K562 (cell line): ENCODE measurements around the gene OR8B8. TPM values are rescaled to one million over a fixed set of nuclear protein-coding genes. Genes with fewer than 3 reads are reported as not detected.

Experiments
- ATAC-seq: fragments of 200-7000 bp; cut with Tn5 transposase; 3 replicates; pipeline ENCODE4 v1.9.1; 2020; ENCODE audit warnings: moderate library complexity
- BruUV-seq: library from RNA; stranded (reverse); fragments of 400-500 nt; replicated peaks from 2 replicates; lab custom pipeline; 2021; lab: Mats Ljungman, UMichigan
- CTCF ChIA-PET: fragments of 300-600 bp; formaldehyde crosslinking; extraction: SDS; loops from one replicate; lab custom pipeline; 2021; ENCODE audit warnings: low intra/inter-chr PET ratio; lab: Yijun Ruan, JAX
- POLR2A ChIA-PET: fragments of 300-600, 350-650 bp; sonication (Branson Sonifier 250); formaldehyde crosslinking; extraction: SDS; loops from one replicate; lab custom pipeline; 2021; ENCODE audit warnings: antibody characterized with exemption, inconsistent platforms; lab: Yijun Ruan, JAX
- DNase-seq, 4 experiments: peaks; one replicate each; pipeline versions ENCODE4 v3.0.0 to v3.0.0-alpha.2; 2011 to 2018; ENCODE audit warnings: low spot score in 3 of 4, mixed read lengths in 3 of 4; ENCODE audit errors: extremely low read depth in 1 of 4
- FAIRE-seq: peaks from 2 replicates; lab custom pipeline; 2011; peaks lifted over from hg19 to GRCh38; lab: Jason Lieb, UNC
- H2AFZ ChIP-seq: 2 replicates; pipeline ENCODE4 v1.6.0; 2011; ENCODE audit warnings: low read depth, low read length, control low read depth, inconsistent platforms
- H3K27ac ChIP-seq: fragments of 200-600 bp; 3 replicates; pipeline ENCODE4 v1.8.0; 2011; ENCODE audit warnings: low read depth, mild to moderate bottlenecking, control low read depth, inconsistent platforms, low read length, moderate library complexity, mixed read lengths; ENCODE audit errors: extremely low read depth
- H3K27me3 ChIP-seq, 2 experiments: fragments of 300-600 bp in 1 of 2; 2 replicates in 1 of 2; 3 replicates in 1 of 2; pipeline versions ENCODE4 v1.6.0 to v1.8.0; 2011; ENCODE audit warnings: inconsistent platforms in 2 of 2, low read length in 2 of 2, mild to moderate bottlenecking in 1 of 2, mixed read lengths in 1 of 2, moderate library complexity in 1 of 2; ENCODE audit not compliant: control insufficient read depth in 2 of 2, insufficient read depth in 2 of 2
- H3K36me3 ChIP-seq: fragments of 300-600 bp; 3 replicates; pipeline ENCODE4 v1.8.0; 2011; ENCODE audit warnings: mild to moderate bottlenecking, low read length, inconsistent platforms; ENCODE audit not compliant: control insufficient read depth, insufficient read depth
- H3K4me1 ChIP-seq, 2 experiments: fragments of 200-600 bp in 1 of 2; replicated peaks in 1 of 2; 2 replicates in 1 of 2; 3 replicates in 1 of 2; pipeline versions ENCODE4 v1.5.1 to v1.8.0; 2011; ENCODE audit warnings: inconsistent platforms in 2 of 2, low read length in 2 of 2, mild to moderate bottlenecking in 1 of 2, mixed read lengths in 1 of 2, moderate library complexity in 1 of 2; ENCODE audit not compliant: control insufficient read depth in 2 of 2, insufficient read depth in 2 of 2
- H3K4me2 ChIP-seq: 2 replicates; pipeline ENCODE4 v1.6.1; 2011; ENCODE audit warnings: low read length, control low read depth, inconsistent platforms, mixed read lengths; ENCODE audit not compliant: insufficient read depth
- H3K4me3 ChIP-seq: fragments of 200-600 bp; sonication (generic), shearing (Covaris generic); 2 replicates; pipeline ENCODE4 v1.5.1; 2016; ENCODE audit warnings: control low read depth, inconsistent platforms
- H3K79me2 ChIP-seq: fragments of 200-600 bp; 3 replicates; pipeline ENCODE4 v1.8.0; 2011; ENCODE audit warnings: low read length, inconsistent platforms; ENCODE audit not compliant: control insufficient read depth, insufficient read depth
- H3K9ac ChIP-seq, 2 experiments: 2 replicates each; pipeline versions ENCODE4 v1.6.0 to v1.6.1; 2011; ENCODE audit warnings: low read depth in 2 of 2, low read length in 2 of 2, control low read depth in 1 of 2, inconsistent platforms in 1 of 2, mild to moderate bottlenecking in 1 of 2, mixed read lengths in 1 of 2; ENCODE audit not compliant: insufficient read depth in 1 of 2
- H3K9me1 ChIP-seq: one replicate; pipeline ENCODE4 v1.6.0; 2011; ENCODE audit warnings: inconsistent platforms, mild to moderate bottlenecking, low read length, moderate library complexity; ENCODE audit not compliant: control insufficient read depth, insufficient read depth
- H3K9me3 ChIP-seq: replicated peaks from 2 replicates; pipeline ENCODE4 v1.5.1; 2011; ENCODE audit warnings: low read depth, low read length, inconsistent platforms; ENCODE audit not compliant: control insufficient read depth, insufficient read depth
- H4K20me1 ChIP-seq: replicated peaks from 2 replicates; pipeline ENCODE4 v1.6.1; 2011; ENCODE audit warnings: low read length, inconsistent platforms, mixed read lengths; ENCODE audit not compliant: control insufficient read depth, insufficient read depth
- CBFA2T2 ChIP-seq: fragments of 450-650 bp; conservative IDR thresholded peaks from 2 replicates; pipeline ENCODE4 v1.6.1; 2017; ENCODE audit warnings: mild to moderate bottlenecking
- DACH1 ChIP-seq: fragments of 450-650 bp; IDR thresholded peaks from 2 replicates; pipeline ENCODE4 v1.6.1; 2018; ENCODE audit not compliant: partially characterized antibody
- ETV5 ChIP-seq: sonication (generic); formaldehyde crosslinking; IDR thresholded peaks from 2 replicates; pipeline ENCODE4 v1.4.0; 2020; ENCODE audit warnings: low read depth, mild to moderate bottlenecking, missing genetic modification reagents
- GATAD2A ChIP-seq: fragments of 450-650 bp; IDR thresholded peaks from 2 replicates; pipeline ENCODE4 v1.6.1; 2017
- NEUROD1 ChIP-seq: fragments of 150-350 bp; IDR thresholded peaks from 2 replicates; pipeline ENCODE4 v1.6.1; 2014; ENCODE audit warnings: borderline replicate concordance, low read length, low read depth; ENCODE audit not compliant: partially characterized antibody
- NRF1 ChIP-seq, 2 experiments: fragments of 450-650 bp; IDR thresholded peaks in 1 of 2; conservative IDR thresholded peaks in 1 of 2; 2 replicates each; pipeline ENCODE4 v1.6.1; 2014; ENCODE audit warnings: mild to moderate bottlenecking in 2 of 2
- SRSF9 ChIP-seq: fragments of 200-400 bp; formaldehyde crosslinking; IDR thresholded peaks from 2 replicates; pipeline ENCODE4 v1.6.1; 2017; ENCODE audit warnings: low read depth, low read length, borderline replicate concordance
- STAT5B ChIP-seq: fragments of 250-450 bp; sonication (Bioruptor Pico); IDR thresholded peaks from 2 replicates; pipeline ENCODE4 v1.8.0; 2021; ENCODE audit warnings: mild to moderate bottlenecking, inconsistent platforms
- U2AF2 ChIP-seq: fragments of 200-400 bp; formaldehyde crosslinking; optimal IDR thresholded peaks from 2 replicates; pipeline ENCODE3; 2017; ENCODE audit warnings: low read depth, mild to moderate bottlenecking, low read length
- WHSC1 ChIP-seq: IDR thresholded peaks from one replicate; pipeline ENCODE4 v1.6.1; 2012; ENCODE audit warnings: low read length, control low read depth, inconsistent platforms
- ZFPM2 ChIP-seq: fragments of 250-450 bp; sonication (Bioruptor Pico); IDR thresholded peaks from 2 replicates; pipeline ENCODE4 v1.5.1; 2022; ENCODE audit warnings: mild to moderate bottlenecking
- ZNF316 ChIP-seq: fragments of 450-650 bp; IDR thresholded peaks from 2 replicates; pipeline ENCODE4 v1.6.1; 2016
- WGBS: fragments of 100-300 bp; shearing (Covaris generic); methylation state at CpG from one replicate; pipeline ENCODE4 v1.1.6; 2016; ENCODE audit warnings: low coverage, mixed read lengths; ENCODE audit not compliant: insufficient coverage; ENCODE audit errors: missing lambda C conversion rate; 5-methylcytosine and 5-hydroxymethylcytosine counted together
- in situ Hi-C: fragments of 300-500 bp; cut with MboI; formaldehyde crosslinking; loops from 4 replicates; pipeline ENCODE4 v1.15.0; 2018; ENCODE audit warnings: inconsistent platforms, mixed read lengths
- intact Hi-C: fragments of 100-400 bp; cut with micrococcal nuclease; formaldehyde crosslinking; loops from 2 replicates; pipeline ENCODE4 v1.14.2; 2022
- polyA plus RNA-seq, 8 experiments: library from polyadenylated mRNA; depleted of rRNA in 4 of 8; stranded (reverse) in 5 of 8; unstranded in 3 of 8; fragments of >200 nt; fragmentation: Nextera tagmentation in 2 of 8; fragmentation: Illumina TruSeq in 1 of 8; extraction: Ambion mirVana in 2 of 8; extraction: Trizol in 1 of 8; gene quantifications; 2 replicates each; pipeline versions ENCODE4 v1.2.1 to v1.2.3, GENCODE V29; 2011 to 2014; ENCODE audit warnings: inconsistent platforms in 1 of 8, missing spikeins in 1 of 8
- total RNA-seq, 7 experiments: library from RNA; depleted of rRNA in 6 of 7; stranded (reverse); fragments of >200 nt in 6 of 7; fragmentation: Illumina TruSeq in 2 of 7; extraction: Trizol in 2 of 7; gene quantifications; 2 replicates each; pipeline versions ENCODE4 v1.2.1 to v1.2.3, GENCODE V29; 2011 to 2021; ENCODE audit warnings: low replicate concordance in 1 of 7
- TF ChIP-seq, protein P1 (sequence below), 2 experiments: fragments of 250-450 bp in 1 of 2; fragments of 450-650 bp in 1 of 2; sonication (Bioruptor Pico) in 1 of 2; IDR thresholded peaks; 2 replicates each; pipeline versions ENCODE4 v1.6.1 to v1.8.0; 2016 to 2021; ENCODE audit warnings: mild to moderate bottlenecking in 2 of 2, moderate library complexity in 2 of 2, missing compliant biosample characterization in 1 of 2, missing genetic modification characterization in 1 of 2
- TF ChIP-seq, protein P2 (sequence below): fragments of 250-450 bp; sonication (Bioruptor Pico); IDR thresholded peaks from 2 replicates; pipeline ENCODE4 v1.4.0; 2020; ENCODE audit warnings: mild to moderate bottlenecking, moderate library complexity

The OR8B8 gene
- total and polyA plus RNA-seq, 9 of the 15 experiments (the other 6 are each of a cell fraction or from before 2014, with no cell fraction given), result 0.18 TPM; not detected in 8

DNA sequence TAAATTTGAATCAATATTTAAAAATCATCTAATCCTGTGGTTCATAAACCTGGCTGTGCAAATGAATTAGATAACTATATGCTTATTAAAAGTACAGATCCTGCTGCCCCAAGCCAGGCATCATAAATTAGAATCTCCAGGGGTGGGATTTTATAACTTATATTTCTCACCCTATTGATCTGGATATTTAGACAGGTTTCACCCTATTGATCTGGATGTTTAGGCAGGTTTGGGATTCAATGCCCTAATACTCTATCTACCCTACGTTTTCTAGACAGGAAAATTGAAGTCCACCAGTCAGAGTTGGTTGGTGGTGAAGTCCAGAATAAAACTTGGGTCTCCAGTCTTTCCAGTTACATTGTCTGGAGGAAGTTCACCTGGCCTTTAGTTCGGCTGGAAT lies 2.6 kb downstream of the OR8B8 start:
- Histone ChIP-seq H3K9me1 (no peaks in the 10 kb centered on the region), H3K27ac (no peak overlapping the region), H3K79me2 (no peaks in the 10 kb centered on the region), H2AFZ (no peak overlapping the region), H3K36me3 (no peaks in the 10 kb centered on the region), H3K9me3 (no peaks in the 10 kb centered on the region), H4K20me1 (no peaks in the 10 kb centered on the region), H3K27me3 (no peaks in the 10 kb centered on the region), H3K9ac (no peak overlapping the region), H3K4me1 (peaks cover 0 to 17% of the 10 kb centered on the region in 2 experiments; a peak in 2 of 5 replicates), H3K4me2 (no peak overlapping the region), H3K4me3 (no peak overlapping the region)
- FAIRE-seq, result no peak
- TF ChIP-seq U2AF2 (no peak), NRF1 (conservative IDR thresholded peaks at IDR 0.05 in 1 of 2, IDR thresholded peaks at IDR 0.05 in 1 of 2) (no peak)
- in situ Hi-C loops, result no loop called here
- ChIA-PET CTCF (no interaction called here), POLR2A (interaction anchor here (0.6 to 2.3 kb wide), 2 partner anchors 27 to 68 kb away, joined by 3 to 7 read pairs; no protein-coding TSS in a partner anchor)
- no peak for ATAC-seq
- BruUV-seq, result no TSS peak
- DNase-seq, result no peak
- intact Hi-C loops, result no loop called here
- WGBS, result 4% methylated on average over 2 of the region's 2 CpGs

GRCh38 chr11:124442442-124442841 lies 3.1 kb downstream of the OR8B8 start:
- peaks cover 0 to 17% of the 10 kb centered on the region in 2 experiments; a peak in 2 of 5 replicates for H3K4me1 ChIP-seq
- BruUV-seq, result no TSS peak
- H3K9me3 ChIP-seq, result no peaks in the 10 kb centered on the region
- H3K9ac ChIP-seq, result no peak overlapping the region
- no peak for FAIRE-seq
- no peak overlapping the region for H3K27ac ChIP-seq
- no peaks in the 10 kb centered on the region for H3K36me3 ChIP-seq
- H3K9me1 ChIP-seq, result no peaks in the 10 kb centered on the region
- in situ Hi-C loops (no loop called here), intact Hi-C loops (no loop called here)
- 4% methylated on average over 6 of the region's 6 CpGs for WGBS
- H3K4me2 ChIP-seq, result no peak overlapping the region
- H4K20me1 ChIP-seq, result no peaks in the 10 kb centered on the region
- no peaks in the 10 kb centered on the region for H3K27me3 ChIP-seq
- no peak overlapping the region for H2AFZ ChIP-seq
- POLR2A ChIA-PET, result interaction anchor here (0.6 to 2.3 kb wide), 2 partner anchors 28 to 69 kb away, joined by 3 to 7 read pairs; no protein-coding TSS in a partner anchor
- no peak overlapping the region for H3K4me3 ChIP-seq
- TF ChIP-seq CBFA2T2 (no peak), ZNF316 (no peak), GATAD2A (no peak), DACH1 (no peak), STAT5B (CRISPR knock-in tag) (no peak), NEUROD1 (no peak), ZFPM2 (no peak), ETV5 (CRISPR knock-in tag) (no peak), WHSC1 (no peak), SRSF9 (no peak)
- TF ChIP-seq, protein P1, sequence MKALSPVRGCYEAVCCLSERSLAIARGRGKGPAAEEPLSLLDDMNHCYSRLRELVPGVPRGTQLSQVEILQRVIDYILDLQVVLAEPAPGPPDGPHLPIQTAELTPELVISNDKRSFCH (CRISPR knock-in tag; IDR thresholded peaks at IDR 0.05), result no peak
- TF ChIP-seq, protein P1 (tag; IDR thresholded peaks at IDR 0.05), result no peak
- TF ChIP-seq, protein P2, sequence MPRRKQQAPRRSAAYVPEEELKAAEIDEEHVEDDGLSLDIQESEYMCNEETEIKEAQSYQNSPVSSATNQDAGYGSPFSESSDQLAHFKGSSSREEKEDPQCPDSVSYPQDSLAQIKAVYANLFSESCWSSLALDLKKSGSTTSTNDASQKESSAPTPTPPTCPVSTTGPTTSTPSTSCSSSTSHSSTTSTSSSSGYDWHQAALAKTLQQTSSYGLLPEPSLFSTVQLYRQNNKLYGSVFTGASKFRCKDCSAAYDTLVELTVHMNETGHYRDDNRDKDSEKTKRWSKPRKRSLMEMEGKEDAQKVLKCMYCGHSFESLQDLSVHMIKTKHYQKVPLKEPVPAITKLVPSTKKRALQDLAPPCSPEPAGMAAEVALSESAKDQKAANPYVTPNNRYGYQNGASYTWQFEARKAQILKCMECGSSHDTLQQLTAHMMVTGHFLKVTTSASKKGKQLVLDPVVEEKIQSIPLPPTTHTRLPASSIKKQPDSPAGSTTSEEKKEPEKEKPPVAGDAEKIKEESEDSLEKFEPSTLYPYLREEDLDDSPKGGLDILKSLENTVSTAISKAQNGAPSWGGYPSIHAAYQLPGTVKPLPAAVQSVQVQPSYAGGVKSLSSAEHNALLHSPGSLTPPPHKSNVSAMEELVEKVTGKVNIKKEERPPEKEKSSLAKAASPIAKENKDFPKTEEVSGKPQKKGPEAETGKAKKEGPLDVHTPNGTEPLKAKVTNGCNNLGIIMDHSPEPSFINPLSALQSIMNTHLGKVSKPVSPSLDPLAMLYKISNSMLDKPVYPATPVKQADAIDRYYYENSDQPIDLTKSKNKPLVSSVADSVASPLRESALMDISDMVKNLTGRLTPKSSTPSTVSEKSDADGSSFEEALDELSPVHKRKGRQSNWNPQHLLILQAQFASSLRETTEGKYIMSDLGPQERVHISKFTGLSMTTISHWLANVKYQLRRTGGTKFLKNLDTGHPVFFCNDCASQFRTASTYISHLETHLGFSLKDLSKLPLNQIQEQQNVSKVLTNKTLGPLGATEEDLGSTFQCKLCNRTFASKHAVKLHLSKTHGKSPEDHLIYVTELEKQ (CRISPR knock-in tag), result no peak
- DNase-seq, result no peak
- CTCF ChIA-PET, result no interaction called here
- no peak for ATAC-seq
- H3K79me2 ChIP-seq, result no peaks in the 10 kb centered on the region
